ENCODE measurements around the gene FPR3. TPM values are rescaled to one million over a fixed set of nuclear protein-coding genes. Genes with fewer than 3 reads are reported as not detected.

FPR3 gene
- total RNA-seq, 1 donor from 2014 or later: not detected

GRCh38 chr19:51797480-51797879 lies 2.5 kb downstream of the FPR3 start:
- no peak for TF ChIP-seq CTCF (IDR thresholded peaks at IDR 0.05)
- no peak overlapping the region for H3K4me3 Mint-ChIP-seq (ENCODE audit: unreplicated experiment)
- H3K4me1 Mint-ChIP-seq (ENCODE audit: unreplicated experiment): no peaks in the 10 kb centered on the region
- no peaks in the 10 kb centered on the region for H3K36me3 Mint-ChIP-seq (ENCODE audit: unreplicated experiment)
- H3K27ac Mint-ChIP-seq (ENCODE audit: unreplicated experiment): no peak overlapping the region
- DNase-seq (ENCODE audit: extremely low spot score, unreplicated experiment): no peak
- no peaks in the 10 kb centered on the region for H3K27me3 Mint-ChIP-seq (ENCODE audit: unreplicated experiment)
- H3K9me3 Mint-ChIP-seq (ENCODE audit: unreplicated experiment): peaks cover 40% of the 10 kb centered on the region

DNA sequence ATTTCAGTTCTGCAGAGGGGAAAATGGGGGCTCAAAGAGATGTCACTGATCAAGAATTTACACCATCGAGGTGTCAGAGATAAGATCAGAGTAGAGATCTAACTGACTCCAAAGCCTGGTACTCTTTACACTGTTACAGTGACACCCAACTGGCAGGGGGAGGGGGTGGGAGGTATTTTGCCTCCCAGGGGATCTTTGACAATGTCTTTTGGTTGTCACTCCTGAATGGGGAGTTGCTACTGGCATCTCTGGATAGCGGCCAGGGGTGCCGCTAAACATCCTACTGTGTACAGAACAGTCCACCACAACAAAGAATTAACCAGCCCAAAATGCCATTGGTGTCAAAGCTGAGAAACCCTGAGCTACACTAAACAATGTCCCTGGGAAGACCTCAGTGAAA lies 3.1 kb downstream of the FPR3 start:
- no peaks in the 10 kb centered on the region for H3K4me1 Mint-ChIP-seq (ENCODE audit: unreplicated experiment)
- no peak overlapping the region for H3K4me3 Mint-ChIP-seq (ENCODE audit: unreplicated experiment)
- no peaks in the 10 kb centered on the region for H3K36me3 Mint-ChIP-seq (ENCODE audit: unreplicated experiment)
- H3K27ac Mint-ChIP-seq (ENCODE audit: unreplicated experiment): no peak overlapping the region
- no peaks in the 10 kb centered on the region for H3K27me3 Mint-ChIP-seq (ENCODE audit: unreplicated experiment)
- no peak for TF ChIP-seq CTCF (IDR thresholded peaks at IDR 0.05)
- DNase-seq (ENCODE audit: extremely low spot score, unreplicated experiment): no peak
- peaks cover 41% of the 10 kb centered on the region for H3K9me3 Mint-ChIP-seq (ENCODE audit: unreplicated experiment)

DNA sequence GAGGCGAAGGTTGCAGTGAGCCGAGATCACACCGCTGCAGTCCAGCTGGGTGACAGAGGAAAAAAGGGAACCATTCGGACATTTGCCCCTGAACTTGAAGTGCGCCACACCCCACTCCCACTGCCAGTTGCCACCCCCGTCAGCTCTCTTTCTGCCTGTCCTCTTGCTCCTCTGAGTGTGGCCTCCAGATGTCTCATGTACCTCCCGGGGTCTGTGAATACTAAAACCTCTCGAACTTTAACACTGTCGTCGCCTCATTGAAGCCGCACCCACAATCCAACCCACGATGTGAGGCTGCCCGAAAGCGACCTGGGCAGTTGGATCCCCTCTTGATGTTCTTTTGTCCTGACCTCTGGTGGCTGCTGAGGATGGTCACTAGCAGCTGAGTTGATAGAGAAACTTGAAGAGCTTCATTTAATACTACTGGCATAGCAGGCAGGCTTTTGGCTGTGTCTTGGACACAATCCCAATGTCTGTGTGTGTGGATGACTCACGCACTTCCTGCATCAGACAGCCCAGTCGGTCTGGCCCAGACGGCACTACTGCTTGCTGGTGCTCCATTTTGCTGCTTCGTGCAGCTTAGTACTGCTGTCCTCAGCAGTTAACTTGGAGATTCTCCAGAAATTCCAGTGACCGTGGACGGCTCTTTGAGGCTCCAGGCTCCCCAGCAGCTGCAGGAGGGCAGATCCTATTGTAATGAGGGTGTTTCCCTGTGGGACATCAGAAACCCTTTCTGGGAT lies 4.2 kb downstream of the FPR3 start:
- Mint-ChIP-seq H3K4me3 (ENCODE audit: unreplicated experiment) (no peak overlapping the region), H3K27ac (ENCODE audit: unreplicated experiment) (peak overlapping the region; percentile 11), H3K27me3 (ENCODE audit: unreplicated experiment) (no peaks in the 10 kb centered on the region), H3K9me3 (ENCODE audit: unreplicated experiment) (peaks cover 43% of the 10 kb centered on the region), H3K4me1 (ENCODE audit: unreplicated experiment) (no peaks in the 10 kb centered on the region), H3K36me3 (ENCODE audit: unreplicated experiment) (no peaks in the 10 kb centered on the region)
- no peak for TF ChIP-seq CTCF (IDR thresholded peaks at IDR 0.05)
- no peak for DNase-seq (ENCODE audit: extremely low spot score, unreplicated experiment)

DNA sequence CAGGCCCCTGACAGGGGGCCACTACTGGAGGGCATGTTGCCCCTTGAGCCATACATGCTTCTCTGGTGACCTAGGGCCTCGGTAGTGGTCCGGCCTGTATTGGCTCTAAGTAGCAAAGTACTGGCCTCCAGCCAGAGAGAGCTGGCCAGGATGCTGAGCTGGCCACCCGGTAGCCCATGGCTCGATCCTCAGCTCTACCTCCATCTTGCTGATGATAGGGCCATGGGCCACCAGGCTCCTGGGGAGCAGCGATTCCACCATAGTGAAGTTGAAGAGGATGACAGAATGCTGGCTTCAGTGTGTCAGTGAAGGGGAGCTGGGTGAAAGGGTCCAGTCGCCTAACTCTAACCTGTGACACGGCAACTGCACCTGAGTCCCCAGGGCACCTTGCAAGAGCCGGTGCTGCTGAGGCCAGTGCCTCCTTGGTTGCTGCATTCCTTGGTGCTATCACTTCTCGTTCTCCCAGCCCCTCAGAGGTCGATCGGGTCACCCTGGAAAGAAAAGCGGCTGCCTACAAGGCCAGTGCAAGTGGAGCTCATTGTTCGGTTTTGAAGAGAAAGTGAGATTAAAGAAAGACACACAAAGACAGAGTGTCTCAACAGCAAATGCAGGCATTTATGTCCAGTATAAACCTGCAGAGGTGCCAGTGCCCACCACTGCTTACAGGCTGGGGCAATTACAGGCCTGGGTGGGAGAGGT lies 5.0 kb downstream of the FPR3 start:
- no peak overlapping the region for H3K27ac Mint-ChIP-seq (ENCODE audit: unreplicated experiment)
- H3K4me3 Mint-ChIP-seq (ENCODE audit: unreplicated experiment): no peak overlapping the region

More for the DNA sequence above, 5.0 kb downstream of the FPR3 start:
- DNase-seq (ENCODE audit: extremely low spot score, unreplicated experiment): no peak
- H3K9me3 Mint-ChIP-seq (ENCODE audit: unreplicated experiment): peaks cover 40% of the 10 kb centered on the region
- no peak for TF ChIP-seq CTCF (IDR thresholded peaks at IDR 0.05)
- no peaks in the 10 kb centered on the region for H3K27me3 Mint-ChIP-seq (ENCODE audit: unreplicated experiment)
- peaks cover 1% of the 10 kb centered on the region for H3K36me3 Mint-ChIP-seq (ENCODE audit: unreplicated experiment)
- no peaks in the 10 kb centered on the region for H3K4me1 Mint-ChIP-seq (ENCODE audit: unreplicated experiment)
